OCI-LY7 (cell line): ENCODE data around the gene VCX. TPM values are rescaled to one million over a fixed set of nuclear protein-coding genes. Genes with fewer than 3 reads are reported as not detected.

ENCODE experiments used
- BruUV-seq: library from RNA; stranded (reverse); fragments of 400-500 nt; replicated peaks from 2 replicates; lab custom pipeline; 2021; lab: Mats Ljungman, UMichigan
- CTCF ChIA-PET: fragments of 300-600 bp; sonication (Branson Sonifier 250); formaldehyde crosslinking; loops from one replicate; lab custom pipeline; 2022; ENCODE audit warnings: antibody characterized with exemption; ENCODE audit not compliant: unreplicated experiment; lab: Charles Lee
- POLR2A ChIA-PET: fragments of 300-600 bp; sonication (Branson Sonifier 250); formaldehyde crosslinking; loops from one replicate; lab custom pipeline; 2022; ENCODE audit warnings: antibody characterized with exemption; lab: Charles Lee
- DNase-seq: peaks from one replicate; pipeline ENCODE4 v3.0.0-alpha.2; 2015; ENCODE audit warnings: low spot score
- H2AFZ ChIP-seq: fragments of 200-600 bp; sonication (generic), shearing (Covaris generic); 2 replicates; pipeline ENCODE4 v1.6.1; 2014; ENCODE audit warnings: mild to moderate bottlenecking, antibody characterized with exemption, low read length, moderate library complexity
- H3K27ac ChIP-seq: fragments of 200-600 bp; sonication (generic); 2 replicates; pipeline ENCODE4 v1.5.1; 2014; ENCODE audit warnings: mixed run types, low read depth, mild to moderate bottlenecking, moderate library complexity, low read length, inconsistent platforms; ENCODE audit not compliant: poor library complexity, severe bottlenecking
- H3K36me3 ChIP-seq: fragments of 200-600 bp; sonication (generic); 2 replicates; pipeline ENCODE4 v1.6.1; 2014; ENCODE audit warnings: mild to moderate bottlenecking, antibody characterized with exemption, low read length, moderate library complexity, mixed read lengths; ENCODE audit not compliant: insufficient read depth
- H3K4me1 ChIP-seq: fragments of 200-600 bp; sonication (generic); 2 replicates; pipeline ENCODE4 v1.5.1; 2014; ENCODE audit warnings: mild to moderate bottlenecking, low read length; ENCODE audit not compliant: insufficient read depth, poor library complexity, severe bottlenecking
- H3K4me2 ChIP-seq: fragments of 200-600 bp; sonication (generic); 2 replicates; pipeline ENCODE4 v1.6.1; 2014; ENCODE audit warnings: mild to moderate bottlenecking, low read length
- H3K4me3 ChIP-seq: fragments of 200-600 bp; sonication (generic); 2 replicates; pipeline ENCODE4 v1.5.1; 2014; ENCODE audit warnings: mild to moderate bottlenecking, low read depth, low read length; ENCODE audit not compliant: poor library complexity, severe bottlenecking
- H3K79me2 ChIP-seq: fragments of 200-600 bp; sonication (generic); 2 replicates; pipeline ENCODE4 v1.6.1; 2016; ENCODE audit warnings: low read depth, mild to moderate bottlenecking, low read length, moderate library complexity, mixed read lengths; ENCODE audit not compliant: insufficient read depth
- H3K9me2 ChIP-seq: fragments of 200-600 bp; sonication (generic); 2 replicates; pipeline ENCODE4 v1.6.1; 2016; ENCODE audit warnings: mild to moderate bottlenecking, low read length, mixed read lengths; ENCODE audit not compliant: insufficient read depth
- H3K9me3 ChIP-seq: fragments of 200-600 bp; sonication (generic); 2 replicates; pipeline ENCODE4 v1.6.1; 2014; ENCODE audit warnings: mild to moderate bottlenecking, mixed run types, low read length, mixed read lengths
- H4K20me1 ChIP-seq: fragments of 200-600 bp; sonication (generic); 2 replicates; pipeline ENCODE4 v1.6.1; 2014; ENCODE audit warnings: mild to moderate bottlenecking, antibody characterized with exemption, low read length, moderate library complexity, mixed read lengths; ENCODE audit not compliant: insufficient read depth
- EZH2phosphoT487 ChIP-seq: fragments of 200-600 bp; sonication (generic); IDR thresholded peaks from 2 replicates; pipeline ENCODE4 v1.6.1; 2018; ENCODE audit warnings: low read depth, borderline replicate concordance, mild to moderate bottlenecking, mixed run types, antibody characterized with exemption, low read length, moderate library complexity, mixed read lengths
- intact Hi-C: fragments of 100-400 bp; cut with micrococcal nuclease; formaldehyde crosslinking; loops from one replicate; pipeline ENCODE4 v1.10.0; 2022; ENCODE audit not compliant: unreplicated experiment
- total RNA-seq, 2 experiments: library from RNA; depleted of rRNA in 1 of 2; stranded (reverse); fragments of >200 nt in 1 of 2; shearing (Covaris generic) in 1 of 2; gene quantifications; 2 replicates each; pipeline ENCODE4 v1.2.3, GENCODE V29; 2014 to 2022
- TF ChIP-seq, protein P1 (sequence below): fragments of 200-600 bp; sonication (generic); conservative IDR thresholded peaks from 2 replicates; pipeline ENCODE4 v1.5.1; 2014; ENCODE audit warnings: mild to moderate bottlenecking, antibody characterized with exemption, low read length, moderate library complexity, mixed read lengths

The VCX gene
- total RNA-seq, 2 experiments from 2014 or later: not detected

DNA sequence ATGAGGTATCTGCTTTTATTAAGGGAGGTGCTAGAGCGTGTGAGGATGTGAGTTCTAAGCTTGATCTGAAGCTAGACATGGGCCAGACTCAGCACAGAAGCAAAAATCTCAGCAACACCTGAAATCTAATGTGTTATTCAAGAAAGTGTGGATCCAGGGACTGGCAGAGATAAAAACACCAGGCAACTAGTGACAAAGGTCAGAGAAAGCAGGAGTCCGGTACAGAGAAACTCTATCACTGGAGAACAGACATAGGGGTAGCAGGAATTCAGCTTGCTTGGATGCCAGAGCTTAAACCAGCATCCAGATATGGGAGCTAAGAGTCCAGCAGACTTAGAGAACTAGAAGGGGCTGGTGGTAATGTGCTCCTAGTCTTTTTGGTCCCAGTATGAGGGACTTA is 34.0 kb downstream of the VCX start:
- intact Hi-C loops: no loop called here
- H4K20me1 ChIP-seq: no peaks in the 10 kb centered on the region
- no peaks in the 10 kb centered on the region for H3K9me2 ChIP-seq
- no peak overlapping the region for H2AFZ ChIP-seq
- CTCF ChIA-PET: no interaction called here
- POLR2A ChIA-PET: no interaction called here
- no peak for TF ChIP-seq EZH2phosphoT487
- TF ChIP-seq, protein P1, sequence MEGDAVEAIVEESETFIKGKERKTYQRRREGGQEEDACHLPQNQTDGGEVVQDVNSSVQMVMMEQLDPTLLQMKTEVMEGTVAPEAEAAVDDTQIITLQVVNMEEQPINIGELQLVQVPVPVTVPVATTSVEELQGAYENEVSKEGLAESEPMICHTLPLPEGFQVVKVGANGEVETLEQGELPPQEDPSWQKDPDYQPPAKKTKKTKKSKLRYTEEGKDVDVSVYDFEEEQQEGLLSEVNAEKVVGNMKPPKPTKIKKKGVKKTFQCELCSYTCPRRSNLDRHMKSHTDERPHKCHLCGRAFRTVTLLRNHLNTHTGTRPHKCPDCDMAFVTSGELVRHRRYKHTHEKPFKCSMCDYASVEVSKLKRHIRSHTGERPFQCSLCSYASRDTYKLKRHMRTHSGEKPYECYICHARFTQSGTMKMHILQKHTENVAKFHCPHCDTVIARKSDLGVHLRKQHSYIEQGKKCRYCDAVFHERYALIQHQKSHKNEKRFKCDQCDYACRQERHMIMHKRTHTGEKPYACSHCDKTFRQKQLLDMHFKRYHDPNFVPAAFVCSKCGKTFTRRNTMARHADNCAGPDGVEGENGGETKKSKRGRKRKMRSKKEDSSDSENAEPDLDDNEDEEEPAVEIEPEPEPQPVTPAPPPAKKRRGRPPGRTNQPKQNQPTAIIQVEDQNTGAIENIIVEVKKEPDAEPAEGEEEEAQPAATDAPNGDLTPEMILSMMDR: no peak
- DNase-seq: no peak
- H3K27ac ChIP-seq: no peak overlapping the region
- H3K79me2 ChIP-seq: no peaks in the 10 kb centered on the region
- no peaks in the 10 kb centered on the region for H3K9me3 ChIP-seq
- no peak overlapping the region for H3K4me2 ChIP-seq
- no peaks in the 10 kb centered on the region for H3K4me1 ChIP-seq
- no peaks in the 10 kb centered on the region for H3K36me3 ChIP-seq
- BruUV-seq: no TSS peak
- H3K4me3 ChIP-seq: no peak overlapping the region

DNA sequence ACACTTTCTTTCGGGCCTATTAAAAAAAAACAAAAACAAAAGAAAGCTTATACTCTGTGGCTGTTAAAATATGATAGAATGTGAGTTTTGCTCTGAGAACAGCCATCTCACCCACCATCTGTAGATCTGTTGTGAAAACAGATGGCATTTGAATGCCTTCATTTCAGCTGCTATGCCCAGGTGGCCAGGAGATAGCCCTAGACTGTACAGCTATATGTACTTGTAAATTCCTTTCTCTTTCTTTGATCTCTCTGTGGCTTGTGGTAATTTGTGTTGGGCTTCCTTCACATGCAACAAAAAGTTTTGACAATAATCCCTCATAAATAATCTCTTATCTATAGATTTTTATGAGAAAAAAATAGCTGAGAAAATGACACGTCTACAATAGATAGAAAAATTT is 46.2 kb downstream of the VCX start:
- ChIA-PET POLR2A (interaction anchor here (0.6 kb wide), 2 partner anchors 33 to 40 kb away, joined by 3 read pairs; no protein-coding TSS in a partner anchor), CTCF (no interaction called here)
- no peak for DNase-seq
- Histone ChIP-seq H3K4me3 (no peak overlapping the region), H2AFZ (no peak overlapping the region), H3K79me2 (no peaks in the 10 kb centered on the region), H3K4me2 (no peak overlapping the region), H3K9me2 (no peaks in the 10 kb centered on the region), H3K27ac (no peak overlapping the region), H3K36me3 (no peaks in the 10 kb centered on the region), H3K4me1 (no peaks in the 10 kb centered on the region), H4K20me1 (no peaks in the 10 kb centered on the region), H3K9me3 (no peaks in the 10 kb centered on the region)
- no peak for TF ChIP-seq EZH2phosphoT487
- TF ChIP-seq, protein P1: no peak
- intact Hi-C loops: no loop called here
- no TSS peak for BruUV-seq

DNA sequence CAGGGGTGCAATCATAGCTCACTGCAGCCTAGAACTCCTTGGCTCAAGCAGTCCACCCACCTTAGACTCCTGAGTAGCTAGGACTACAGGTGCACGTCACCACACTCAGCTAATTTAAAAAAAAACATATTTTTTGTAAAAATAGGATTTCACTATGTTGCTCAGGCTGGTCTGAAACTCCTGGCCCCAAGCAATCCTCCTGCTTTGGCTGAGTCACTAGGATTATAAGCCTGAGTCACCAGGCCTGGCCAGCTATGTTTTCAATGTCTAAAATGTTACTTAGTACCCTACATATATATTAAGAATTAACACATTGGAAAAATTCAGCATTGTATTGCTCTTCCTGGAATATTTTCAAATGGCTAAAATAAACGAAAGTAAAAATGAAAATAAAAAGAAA is 46.7 kb downstream of the VCX start:
- Histone ChIP-seq H3K9me3 (no peaks in the 10 kb centered on the region), H3K4me1 (no peaks in the 10 kb centered on the region), H3K4me3 (no peak overlapping the region), H3K79me2 (no peaks in the 10 kb centered on the region), H3K4me2 (no peak overlapping the region), H3K27ac (no peak overlapping the region), H3K9me2 (no peaks in the 10 kb centered on the region), H3K36me3 (no peaks in the 10 kb centered on the region), H2AFZ (no peak overlapping the region), H4K20me1 (no peaks in the 10 kb centered on the region)
- CTCF ChIA-PET: no interaction called here
- intact Hi-C loops: no loop called here
- DNase-seq: no peak
- TF ChIP-seq, protein P1: no peak
- TF ChIP-seq EZH2phosphoT487: no peak
- no TSS peak for BruUV-seq
- POLR2A ChIA-PET: interaction anchor here (0.6 kb wide), 2 partner anchors 34 to 40 kb away, joined by 3 read pairs; no protein-coding TSS in a partner anchor
